Jurkat, Clone E6-1 (cell line): ENCODE data around the gene TMSB4X.
"Not testable (repeated sequence)": the region's sequence is repeated elsewhere in the genome, so short reads cannot be mapped to it uniquely, and the experiment has no call there.

ENCODE experiments used
- DNase-seq: peaks from one replicate; pipeline ENCODE4 v3.0.0-alpha.2; 2011; ENCODE audit warnings: low read depth, low spot score
- H3K4me3 ChIP-seq: 2 replicates; pipeline ENCODE4 v1.5.1; 2011; ENCODE audit warnings: mild to moderate bottlenecking, low read length, control low read depth, moderate library complexity

The TMSB4X gene

DNA sequence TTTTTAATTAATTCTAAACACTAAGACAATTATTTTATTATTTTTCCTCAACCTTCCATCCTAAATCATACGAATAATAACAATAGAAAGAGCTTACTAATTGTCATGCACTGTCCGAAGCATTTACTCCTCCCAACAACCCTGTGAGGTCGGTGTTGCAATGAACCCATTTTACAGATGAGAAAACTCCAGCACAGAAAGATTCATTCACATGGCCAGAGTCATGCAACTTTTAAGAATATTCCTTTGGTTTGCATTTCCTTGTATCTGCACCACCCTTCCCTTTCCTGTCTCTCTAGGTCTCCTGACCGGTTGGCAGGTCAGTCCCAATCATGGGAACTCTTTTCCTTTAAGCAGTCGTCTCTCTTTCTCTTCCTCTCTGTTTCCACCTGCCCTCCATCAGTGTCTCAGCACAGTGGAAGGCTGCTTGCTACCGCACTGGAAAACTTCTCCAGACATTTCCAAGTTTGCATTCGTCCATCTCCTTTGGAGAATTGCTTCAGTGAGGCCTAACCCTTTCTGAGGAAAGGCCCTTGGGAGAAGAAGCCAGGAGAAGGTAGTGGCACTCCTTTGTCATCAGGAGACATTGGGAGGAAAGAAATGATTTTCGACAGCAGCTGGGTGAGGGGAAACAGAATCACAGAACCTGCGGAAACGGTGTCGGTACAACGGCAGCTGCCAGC lies 1.9 kb upstream of the TMSB4X start:
- DNase-seq: no peak
- H3K4me3 ChIP-seq: peak overlapping the region; percentile 79

DNA sequence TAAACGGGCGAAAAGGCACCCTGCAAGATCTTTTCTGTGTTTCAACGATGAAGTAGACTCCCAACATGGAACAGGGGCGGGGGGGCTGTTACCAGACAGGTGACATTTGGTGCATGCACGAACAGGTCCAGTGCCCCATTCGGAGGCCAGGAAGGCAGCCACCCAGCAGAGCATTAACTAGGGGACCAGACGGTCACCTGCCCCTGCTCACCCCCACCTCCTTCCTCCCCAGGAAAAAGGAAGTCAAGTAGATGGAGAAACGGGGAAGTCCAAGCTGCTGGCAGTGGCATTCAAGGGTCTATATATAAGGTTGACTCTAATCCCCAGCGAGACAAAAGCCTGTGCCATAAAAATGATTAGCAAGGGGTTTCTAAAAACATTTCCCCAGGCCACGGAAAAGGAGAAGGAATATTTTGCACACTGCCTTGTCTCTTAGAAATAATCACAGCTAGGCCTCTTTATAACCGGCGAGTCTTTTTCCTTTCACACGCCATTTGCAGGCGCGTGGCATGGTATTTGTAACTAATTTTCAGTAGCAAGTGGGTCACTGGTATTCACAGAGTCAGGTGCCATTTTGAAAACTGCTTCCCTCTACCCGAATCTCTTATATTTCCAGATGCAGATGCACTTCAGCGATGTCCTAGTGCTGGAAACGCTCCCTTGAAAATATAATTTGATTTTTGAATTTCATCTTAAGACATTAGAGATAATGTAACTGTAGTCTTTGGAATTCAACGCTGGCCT lies 1.2 kb upstream of the TMSB4X start:
- DNase-seq: no peak
- H3K4me3 ChIP-seq: peak overlapping the region; percentile 79

DNA sequence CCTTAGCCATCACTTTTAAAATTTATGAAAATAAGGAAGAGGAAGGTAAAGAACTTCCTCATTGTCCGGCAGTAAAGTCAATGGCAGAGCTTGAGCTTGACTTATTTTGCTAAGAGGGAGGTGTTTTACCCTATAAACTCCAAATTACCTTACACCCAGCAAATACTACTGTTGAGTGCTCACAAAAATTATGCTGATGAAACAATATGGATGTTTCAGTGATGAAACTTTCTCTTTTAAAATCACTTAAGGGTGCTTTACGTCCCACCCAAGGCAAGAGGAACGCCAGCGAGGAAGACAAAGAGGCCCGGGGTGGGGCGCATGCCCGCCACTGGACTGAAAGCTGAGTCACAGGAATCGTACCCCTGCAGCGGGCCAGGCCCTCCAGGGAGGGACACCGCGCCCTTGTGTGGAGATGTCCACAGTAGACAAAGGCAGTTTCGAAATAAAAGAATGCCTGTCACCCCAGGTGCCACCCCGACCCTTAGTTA lies 560 bp upstream of the TMSB4X start:
- DNase-seq: no peak
- peak overlapping the region; percentile 79 for H3K4me3 ChIP-seq

DNA sequence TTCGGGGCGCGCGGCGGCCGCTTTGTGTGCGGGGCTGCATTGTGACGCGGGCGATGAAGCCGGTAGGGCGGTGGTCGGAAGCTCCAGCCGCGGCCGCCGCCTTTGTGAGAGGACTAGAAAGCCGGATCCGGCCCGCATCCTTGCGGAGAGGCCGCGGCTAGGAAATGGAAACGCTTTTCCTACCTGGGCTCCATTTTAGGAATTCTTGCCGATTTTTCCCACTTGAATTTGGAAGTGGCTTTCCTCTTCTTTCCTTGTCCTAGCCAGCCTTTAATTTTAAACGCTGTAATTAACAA lies 708 bp downstream of the TMSB4X start:
- H3K4me3 ChIP-seq: peak overlapping the region; percentile 79
- DNase-seq: no peak

DNA sequence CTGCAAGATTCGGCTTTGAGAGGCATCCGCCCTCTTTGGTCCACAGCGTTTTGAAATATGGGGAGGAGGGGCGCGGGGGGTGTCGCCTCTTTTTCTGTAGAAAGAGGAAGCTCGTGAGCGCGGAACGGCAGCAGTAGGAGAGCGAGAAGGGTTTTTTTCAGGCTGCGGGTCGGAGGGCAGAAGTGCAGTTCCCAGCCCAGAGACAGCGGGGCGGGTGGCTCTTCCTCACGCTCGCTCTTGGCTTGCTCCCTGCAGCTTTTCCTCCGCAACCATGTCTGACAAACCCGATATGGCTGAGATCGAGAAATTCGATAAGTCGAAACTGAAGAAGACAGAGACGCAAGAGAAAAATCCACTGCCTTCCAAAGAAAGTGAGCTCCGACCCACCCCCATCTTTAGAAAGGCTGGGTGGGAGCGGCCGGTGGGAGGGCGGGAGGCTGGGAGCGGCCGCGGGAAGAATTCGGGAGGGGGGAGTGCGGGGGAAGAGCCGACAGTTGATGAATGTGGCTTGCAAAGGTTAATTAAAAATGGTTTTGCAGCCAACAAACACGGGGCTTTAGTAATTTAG lies 1.2 kb downstream of the TMSB4X start:
- peak overlapping the region; percentile 79 for H3K4me3 ChIP-seq
- DNase-seq: no peak

DNA sequence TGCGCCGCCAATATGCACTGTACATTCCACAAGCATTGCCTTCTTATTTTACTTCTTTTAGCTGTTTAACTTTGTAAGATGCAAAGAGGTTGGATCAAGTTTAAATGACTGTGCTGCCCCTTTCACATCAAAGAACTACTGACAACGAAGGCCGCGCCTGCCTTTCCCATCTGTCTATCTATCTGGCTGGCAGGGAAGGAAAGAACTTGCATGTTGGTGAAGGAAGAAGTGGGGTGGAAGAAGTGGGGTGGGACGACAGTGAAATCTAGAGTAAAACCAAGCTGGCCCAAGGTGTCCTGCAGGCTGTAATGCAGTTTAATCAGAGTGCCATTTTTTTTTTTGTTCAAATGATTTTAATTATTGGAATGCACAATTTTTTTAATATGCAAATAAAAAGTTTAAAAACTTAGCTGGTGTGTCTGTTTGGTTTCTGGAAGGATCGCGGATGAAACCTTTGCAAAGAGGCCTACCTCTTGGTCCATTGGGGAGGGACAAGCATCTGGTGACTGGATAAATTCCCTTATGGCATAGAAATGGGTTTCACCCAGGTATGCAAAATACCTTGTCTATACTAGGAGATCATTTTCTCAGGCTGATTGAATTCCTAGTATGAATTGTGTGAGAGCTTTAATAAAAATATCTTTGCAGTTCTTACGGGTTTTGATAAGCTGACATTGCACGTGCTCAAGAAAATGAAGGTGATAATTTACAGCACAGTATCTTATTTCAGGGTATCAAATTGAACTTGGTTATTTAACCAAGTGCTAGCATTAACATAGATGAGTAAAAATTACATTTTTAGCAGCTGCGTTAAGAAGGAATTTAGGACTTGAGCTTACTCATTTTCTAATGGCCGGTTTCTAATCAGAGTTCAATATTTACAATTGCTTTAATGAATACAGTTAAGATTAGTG lies 2.2 kb downstream of the TMSB4X start:
- not testable (repeated sequence) for DNase-seq

DNA sequence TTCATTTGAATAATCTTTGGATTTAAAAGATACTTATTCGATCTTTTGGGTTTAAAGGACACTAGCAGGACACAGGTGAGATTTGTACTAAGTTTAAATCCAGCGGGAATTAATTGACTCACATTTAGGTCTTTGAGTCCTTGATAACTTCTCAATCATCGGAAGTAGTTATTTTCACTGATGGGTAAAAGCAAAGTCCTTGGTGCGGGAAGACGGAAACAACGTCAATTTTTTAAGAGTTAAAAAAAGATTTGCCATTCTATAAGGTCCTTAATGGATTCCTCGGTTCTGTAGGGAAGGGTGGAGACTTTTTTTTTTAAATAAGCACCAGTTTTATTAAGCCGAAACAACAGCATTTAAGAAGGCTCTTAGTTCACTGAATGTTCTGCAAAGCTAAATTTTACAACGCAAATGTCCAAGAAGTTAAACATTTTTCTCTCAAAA lies 2.9 kb downstream of the TMSB4X start:
- H3K4me3 ChIP-seq: peak overlapping the region; percentile 79
- no peak for DNase-seq

More for the DNA sequence above, 2.2 kb downstream of the TMSB4X start:
- peak overlapping the region; percentile 79 for H3K4me3 ChIP-seq

DNA sequence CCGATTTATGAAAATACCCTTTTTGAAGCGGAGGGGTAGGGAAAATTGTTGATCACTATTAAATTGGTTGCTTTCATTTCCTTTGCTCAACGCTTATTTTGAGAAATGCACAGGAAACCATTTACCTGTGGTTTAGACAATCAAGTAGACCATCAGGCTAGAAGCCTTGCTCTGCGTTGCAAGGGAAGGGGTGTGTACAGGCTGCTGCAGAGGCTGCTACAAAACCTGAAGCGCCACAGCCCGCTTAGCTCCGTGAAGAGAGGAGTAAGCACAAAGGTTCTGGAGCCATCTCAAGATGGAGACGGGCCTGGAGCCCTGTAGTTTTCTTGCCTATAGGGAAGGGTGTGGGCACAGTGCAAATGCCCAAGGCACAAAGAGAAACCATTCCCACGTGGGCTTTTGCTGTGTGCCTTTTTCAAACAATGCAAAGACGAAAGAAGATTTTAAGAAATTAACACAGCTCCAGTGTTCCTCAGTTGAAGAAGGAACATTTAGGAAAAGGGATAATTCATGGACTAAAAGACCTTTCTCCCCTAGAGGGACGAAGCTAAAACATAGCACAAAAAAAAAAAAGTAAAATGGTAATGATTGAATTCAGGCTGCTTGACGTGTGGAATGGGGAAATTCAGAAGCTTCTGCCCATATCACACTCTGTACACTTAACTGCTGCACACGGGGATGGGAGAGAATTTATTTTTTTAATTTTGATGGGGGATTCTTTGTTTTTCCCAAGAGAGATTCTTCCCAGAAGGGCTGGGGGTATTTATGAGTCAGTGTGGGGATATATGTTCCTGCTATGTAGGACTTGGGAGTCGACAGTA lies 3.5 kb downstream of the TMSB4X start:
- DNase-seq: peak; percentile 89

DNA sequence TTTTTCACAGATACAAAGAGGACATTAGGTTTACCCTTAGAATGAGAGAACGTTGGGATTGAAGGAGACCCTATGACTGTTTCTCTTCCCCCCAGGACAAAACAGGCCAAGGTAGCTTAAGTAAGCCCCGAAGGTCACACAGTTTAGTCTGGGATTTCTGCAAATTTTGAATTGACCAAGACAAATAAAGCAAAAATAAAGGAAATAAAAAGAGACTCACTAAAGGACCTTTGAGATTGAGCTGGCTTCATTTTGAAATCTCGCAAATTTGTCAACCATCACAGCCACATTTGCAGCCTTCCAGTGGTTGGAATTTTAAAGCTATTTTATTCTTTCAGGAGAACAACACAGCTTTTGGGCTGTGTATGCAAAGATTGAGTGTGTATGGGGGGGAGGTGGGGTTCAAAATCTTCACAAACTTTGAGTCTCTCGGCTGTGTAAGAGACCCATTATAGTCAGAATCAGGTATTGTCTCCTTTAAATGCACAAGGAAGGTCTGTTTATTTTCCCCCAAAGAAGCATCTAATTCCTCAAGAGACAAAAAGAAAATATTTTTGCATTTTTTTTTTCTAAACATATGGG lies 4.2 kb downstream of the TMSB4X start:
- peak overlapping the region; percentile 79; the same call in 1 of the 2 replicates for H3K4me3 ChIP-seq
- no peak for DNase-seq

More for the DNA sequence above, 3.5 kb downstream of the TMSB4X start:
- peak overlapping the region; percentile 79 for H3K4me3 ChIP-seq

DNA sequence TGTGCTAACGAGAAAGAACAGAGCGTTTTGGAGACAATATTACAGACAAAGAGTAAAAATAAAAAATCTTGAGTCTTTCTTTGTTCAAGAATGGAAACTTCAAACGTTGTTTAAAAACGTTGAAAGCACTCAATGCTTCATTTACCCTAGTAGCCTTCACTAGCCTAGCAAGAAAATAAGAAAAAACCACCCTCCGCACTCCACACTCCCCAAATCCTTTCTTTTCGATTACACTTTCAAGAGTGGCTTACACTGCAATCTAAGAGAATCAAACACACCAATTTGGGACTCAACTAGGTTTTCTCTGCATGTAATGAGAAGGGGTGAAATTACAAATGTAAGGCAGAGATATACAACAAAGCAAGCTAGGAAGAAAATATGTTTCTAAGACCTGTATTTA lies 4.7 kb downstream of the TMSB4X start:
- no peak for DNase-seq
- H3K4me3 ChIP-seq: no peak overlapping the region

DNA sequence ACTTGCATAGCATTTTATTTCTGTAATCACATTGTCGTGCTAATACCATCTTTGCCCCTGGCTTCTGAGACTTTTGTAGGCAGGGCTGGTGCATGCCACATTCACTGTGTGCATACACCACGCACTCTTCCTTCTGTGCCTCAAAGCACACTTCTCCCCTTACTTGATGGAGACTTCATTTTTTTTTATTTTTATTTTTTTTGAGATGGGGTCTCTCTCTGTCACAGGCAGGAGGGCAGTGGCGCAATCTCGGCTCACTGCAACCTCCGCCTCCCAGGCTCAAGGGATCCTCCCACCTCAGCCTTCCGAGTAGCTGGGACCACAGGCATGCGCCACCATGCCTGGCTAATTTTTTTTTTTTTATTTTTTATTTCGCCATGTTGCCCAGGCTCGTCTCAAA lies 5.1 kb downstream of the TMSB4X start:
- DNase-seq, H3K4me3 ChIP-seq: not testable (repeated sequence)

DNA sequence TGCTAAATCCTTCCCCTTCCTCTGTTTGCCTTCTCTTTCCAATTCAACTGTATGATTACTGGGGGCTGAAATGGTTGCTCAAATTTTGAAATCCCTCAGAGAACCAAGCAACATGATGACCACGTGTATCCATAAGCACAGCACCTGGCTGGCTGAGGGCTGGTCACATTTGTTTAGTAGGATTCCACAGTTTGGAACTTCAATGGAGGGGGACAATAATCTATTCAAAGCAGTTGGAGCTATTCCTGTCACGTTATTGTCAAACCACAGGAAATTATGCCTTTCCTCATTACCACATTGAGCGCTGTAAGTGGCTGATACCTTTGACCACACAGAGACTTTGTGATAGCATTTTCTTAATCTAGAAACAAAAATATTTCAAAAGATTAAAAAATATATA lies 7.0 kb downstream of the TMSB4X start:
- H3K4me3 ChIP-seq: no peak overlapping the region
- DNase-seq: no peak

DNA sequence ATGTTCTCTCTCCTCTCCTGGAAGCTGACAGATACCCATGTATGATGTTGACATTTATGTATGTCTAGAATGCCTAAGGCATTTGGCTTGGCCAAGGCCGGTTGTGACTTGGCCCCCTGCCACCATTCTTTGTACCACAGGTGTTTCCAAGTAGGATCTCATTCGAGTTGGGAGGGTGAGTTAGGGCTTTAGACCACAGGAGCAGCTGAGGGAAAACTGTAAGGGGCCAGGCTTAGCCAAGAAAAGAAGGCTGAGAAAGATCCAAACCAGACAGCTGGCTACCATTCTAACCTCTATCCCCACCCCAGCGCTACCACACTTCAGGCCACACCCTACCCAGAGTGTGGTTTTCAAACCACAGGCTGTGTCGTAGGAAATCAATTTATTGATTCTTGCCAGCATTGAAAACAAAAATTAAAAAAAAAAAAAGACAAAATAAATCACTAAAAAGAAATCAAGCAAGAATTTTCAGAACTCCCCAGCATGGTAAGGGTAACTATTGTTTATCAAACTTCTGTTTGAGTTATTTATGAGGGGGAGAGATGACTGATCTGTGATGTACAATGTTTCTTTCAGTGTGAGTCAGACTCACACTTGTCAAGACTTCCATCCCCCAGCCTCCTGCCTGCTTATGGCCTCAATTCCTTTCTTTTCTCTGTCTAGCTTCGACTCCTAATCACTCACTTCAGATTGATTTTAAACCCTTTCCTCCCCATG lies 9.9 kb downstream of the TMSB4X start:
- H3K4me3 ChIP-seq: no peak overlapping the region
- DNase-seq: peak; percentile 63

DNA sequence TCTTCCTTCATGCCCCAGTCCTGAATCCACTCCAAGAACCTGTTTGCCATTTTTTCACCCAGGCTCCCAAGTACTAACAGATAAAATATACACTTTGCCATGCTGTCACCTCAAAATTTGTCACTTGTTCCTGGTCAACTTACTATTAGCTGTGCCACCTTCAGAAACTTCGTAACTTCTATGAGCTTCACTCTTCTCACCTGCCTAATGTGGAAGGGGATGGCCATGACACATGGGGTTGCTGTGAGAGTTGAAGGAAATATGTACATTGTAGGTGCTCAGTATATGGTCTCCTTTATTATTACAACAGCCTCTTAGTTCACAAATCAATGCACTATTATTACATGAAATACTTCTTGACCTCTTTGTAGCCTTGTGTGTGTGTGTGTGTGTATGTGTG lies 10.4 kb downstream of the TMSB4X start:
- no peak overlapping the region for H3K4me3 ChIP-seq
- no peak for DNase-seq

DNA sequence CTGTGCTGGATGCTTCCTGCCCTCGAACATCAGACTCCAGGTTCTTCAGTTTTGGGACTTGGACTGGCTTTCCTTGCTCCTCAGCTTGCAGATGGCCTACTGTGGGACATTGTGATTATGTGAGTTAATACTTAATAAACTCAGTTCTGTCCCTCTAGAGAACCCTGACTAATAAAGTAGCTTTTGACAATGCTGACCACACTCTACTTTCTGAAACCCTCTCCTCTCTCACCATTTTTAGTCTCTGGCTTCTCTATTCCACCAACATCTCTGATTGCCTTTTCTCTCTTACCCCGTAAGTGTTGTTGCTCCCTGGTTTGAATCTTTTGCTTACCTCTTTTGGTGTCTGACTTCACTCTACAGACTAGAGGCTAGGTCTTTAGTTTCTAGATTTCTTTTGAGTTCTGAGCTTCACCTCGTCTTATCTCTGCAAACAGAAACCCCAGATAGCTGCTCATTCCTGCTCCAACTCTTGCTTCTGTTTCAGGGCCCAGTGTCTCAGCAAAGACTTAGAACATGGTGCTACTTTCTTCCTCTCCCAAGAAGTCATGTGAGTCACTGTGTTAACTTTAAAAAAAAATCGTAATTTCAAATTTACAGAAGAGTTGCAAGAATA lies 11.4 kb downstream of the TMSB4X start:
- H3K4me3 ChIP-seq: no peak overlapping the region
- DNase-seq: no peak

DNA sequence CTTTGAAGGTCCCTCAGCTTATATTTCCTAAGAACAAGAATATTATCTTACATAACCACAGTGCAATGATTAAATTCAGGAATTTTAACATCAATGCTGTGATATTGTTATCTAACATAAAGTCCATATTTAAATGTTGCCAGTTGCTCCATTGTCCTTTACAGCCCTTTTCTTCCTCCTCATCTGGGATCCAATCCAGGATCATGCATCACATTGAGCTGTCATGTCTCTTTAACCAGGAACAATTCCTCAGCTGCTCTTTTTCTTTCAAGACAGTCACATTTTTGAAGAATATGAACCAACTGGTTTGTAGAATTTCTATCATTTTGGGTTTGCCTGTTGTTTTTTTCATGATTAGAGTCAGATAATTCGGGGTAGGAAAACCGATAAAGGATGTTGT lies 12.0 kb downstream of the TMSB4X start:
- no peak overlapping the region for H3K4me3 ChIP-seq
- no peak for DNase-seq

DNA sequence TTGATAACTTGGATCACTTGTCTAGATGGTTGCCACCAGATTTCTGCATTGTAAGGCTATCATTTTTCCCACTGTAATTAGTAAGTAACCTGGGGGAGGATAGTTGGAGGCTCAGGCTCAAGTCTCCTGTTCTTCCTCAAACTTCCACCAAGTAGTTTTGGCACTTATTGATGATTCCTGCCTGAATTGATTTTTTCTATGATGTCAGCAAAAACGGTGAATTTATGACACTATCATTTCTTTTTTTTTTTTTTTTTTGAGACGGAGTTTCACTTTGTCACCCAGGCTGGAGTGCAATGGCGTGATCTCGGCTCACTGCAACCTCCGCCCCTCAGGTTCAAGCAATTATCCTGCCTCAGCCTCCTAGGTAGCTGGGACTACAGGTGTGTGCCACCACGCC lies 12.4 kb downstream of the TMSB4X start:
- H3K4me3 ChIP-seq: no peak overlapping the region

More for the DNA sequence above, 12.4 kb downstream of the TMSB4X start:
- DNase-seq: no peak
